SK-N-SH treated with all-trans-retinoic acid at 6 μM for 48 hours (cell line): ENCODE data around the gene P2RY6.

ENCODE experiments used
- ATAC-seq: fragments of 200-7000 bp; cut with Tn5 transposase; 3 replicates; pipeline ENCODE4 v1.9.1; 2020; ENCODE audit warnings: mild to moderate bottlenecking, moderate library complexity
- ARNTL ChIP-seq: fragments of 450-650 bp; formaldehyde crosslinking; IDR thresholded peaks from 2 replicates; pipeline ENCODE4 v1.5.0; 2020; ENCODE audit warnings: low read depth, mild to moderate bottlenecking, moderate library complexity, borderline replicate concordance
- BACH2 ChIP-seq: fragments of 250-450 bp; sonication (Bioruptor Pico); IDR thresholded peaks from 2 replicates; pipeline ENCODE4 v1.9.0; 2021; ENCODE audit warnings: mild to moderate bottlenecking, borderline replicate concordance
- ESRRG ChIP-seq: fragments of 250-450 bp; sonication (Bioruptor Pico); IDR thresholded peaks from 2 replicates; pipeline ENCODE4 v1.6.1; 2021; ENCODE audit warnings: mild to moderate bottlenecking
- GLIS3 ChIP-seq: fragments of 250-450 bp; sonication (Bioruptor Pico); IDR thresholded peaks from 2 replicates; pipeline ENCODE4 v1.5.0; 2020; ENCODE audit warnings: mild to moderate bottlenecking, moderate library complexity
- ISL1 ChIP-seq: fragments of 250-450 bp; sonication (Bioruptor Pico); IDR thresholded peaks from 2 replicates; pipeline ENCODE4 v2.1.2; 2022; ENCODE audit warnings: mild to moderate bottlenecking, moderate library complexity
- OSR1 ChIP-seq: fragments of 250-450 bp; sonication (Bioruptor Pico); IDR thresholded peaks from 2 replicates; pipeline ENCODE4 v1.8.0; 2022; ENCODE audit warnings: moderate library complexity, mild to moderate bottlenecking, inconsistent platforms
- RARB ChIP-seq: fragments of 250-450 bp; sonication (Bioruptor Pico); IDR thresholded peaks from 2 replicates; pipeline ENCODE4 v1.8.0; 2021; ENCODE audit warnings: mild to moderate bottlenecking, moderate library complexity
- TOX ChIP-seq: fragments of 250-450 bp; sonication (Bioruptor Pico); IDR thresholded peaks from 2 replicates; pipeline ENCODE4 v1.8.0; 2021; ENCODE audit warnings: mild to moderate bottlenecking, moderate library complexity, borderline replicate concordance
- ZC3H10 ChIP-seq: fragments of 250-450 bp; sonication (Bioruptor Pico); IDR thresholded peaks from 2 replicates; pipeline ENCODE4 v1.5.1; 2021; ENCODE audit warnings: mild to moderate bottlenecking, moderate library complexity
- ZFP3 ChIP-seq: fragments of 250-450 bp; sonication (Bioruptor Pico); IDR thresholded peaks from 2 replicates; pipeline ENCODE4 v1.5.0; 2020; ENCODE audit warnings: mild to moderate bottlenecking, moderate library complexity
- ZNF565 ChIP-seq: fragments of 450-650 bp; formaldehyde crosslinking; conservative IDR thresholded peaks from 2 replicates; pipeline ENCODE4 v1.5.0; 2020; ENCODE audit warnings: low read depth, mild to moderate bottlenecking, moderate library complexity
- ZNF70 ChIP-seq: fragments of 450-650 bp; formaldehyde crosslinking; IDR thresholded peaks from 2 replicates; pipeline ENCODE4 v1.5.0; 2020; ENCODE audit warnings: mild to moderate bottlenecking, moderate library complexity
- ZNF8 ChIP-seq: fragments of 450-650 bp; formaldehyde crosslinking; IDR thresholded peaks from 2 replicates; pipeline ENCODE4 v1.5.0; 2020; ENCODE audit warnings: mild to moderate bottlenecking, moderate library complexity
- TF ChIP-seq, protein P1 (sequence below): fragments of 250-450 bp; sonication (Bioruptor Pico); IDR thresholded peaks from 2 replicates; pipeline ENCODE4 v1.8.0; 2020; ENCODE audit warnings: mild to moderate bottlenecking, moderate library complexity, borderline replicate concordance
- TF ChIP-seq, protein P2 (sequence below): fragments of 250-450 bp; sonication (Bioruptor Pico); IDR thresholded peaks from 2 replicates; pipeline ENCODE4 v1.8.0; 2021; ENCODE audit warnings: low read depth, mild to moderate bottlenecking, moderate library complexity, borderline replicate concordance
- TF ChIP-seq, protein P3 (sequence below): fragments of 250-450 bp; sonication (Bioruptor Pico); IDR thresholded peaks from 2 replicates; pipeline ENCODE4 v1.5.1; 2020; ENCODE audit warnings: low read depth, mild to moderate bottlenecking, moderate library complexity
- TF ChIP-seq, protein P4 (sequence below): fragments of 250-450 bp; sonication (Bioruptor Pico); IDR thresholded peaks from 2 replicates; pipeline ENCODE4 v1.5.0; 2020; ENCODE audit warnings: mild to moderate bottlenecking, moderate library complexity

The P2RY6 gene

DNA sequence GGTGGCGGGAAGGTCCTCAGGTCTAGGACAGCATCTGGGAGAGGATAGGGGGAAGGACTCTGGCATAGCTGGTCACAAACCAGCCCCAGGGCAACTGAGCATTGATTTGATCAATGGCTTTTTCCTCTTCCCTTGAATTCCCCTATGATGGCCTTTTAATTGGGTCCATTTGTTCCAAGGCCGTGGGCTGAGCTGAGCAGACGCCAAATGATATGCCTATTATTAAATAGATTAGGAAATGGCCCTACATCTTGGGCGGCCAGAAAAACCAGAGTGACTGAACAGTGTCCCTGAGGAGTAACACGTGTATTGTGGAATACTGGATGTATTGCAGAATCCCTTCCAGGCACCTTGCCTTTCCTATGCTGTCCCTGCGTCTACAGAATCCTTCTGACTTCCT is 26.7 kb upstream of the P2RY6 start (continued):
- TF ChIP-seq, protein P1, sequence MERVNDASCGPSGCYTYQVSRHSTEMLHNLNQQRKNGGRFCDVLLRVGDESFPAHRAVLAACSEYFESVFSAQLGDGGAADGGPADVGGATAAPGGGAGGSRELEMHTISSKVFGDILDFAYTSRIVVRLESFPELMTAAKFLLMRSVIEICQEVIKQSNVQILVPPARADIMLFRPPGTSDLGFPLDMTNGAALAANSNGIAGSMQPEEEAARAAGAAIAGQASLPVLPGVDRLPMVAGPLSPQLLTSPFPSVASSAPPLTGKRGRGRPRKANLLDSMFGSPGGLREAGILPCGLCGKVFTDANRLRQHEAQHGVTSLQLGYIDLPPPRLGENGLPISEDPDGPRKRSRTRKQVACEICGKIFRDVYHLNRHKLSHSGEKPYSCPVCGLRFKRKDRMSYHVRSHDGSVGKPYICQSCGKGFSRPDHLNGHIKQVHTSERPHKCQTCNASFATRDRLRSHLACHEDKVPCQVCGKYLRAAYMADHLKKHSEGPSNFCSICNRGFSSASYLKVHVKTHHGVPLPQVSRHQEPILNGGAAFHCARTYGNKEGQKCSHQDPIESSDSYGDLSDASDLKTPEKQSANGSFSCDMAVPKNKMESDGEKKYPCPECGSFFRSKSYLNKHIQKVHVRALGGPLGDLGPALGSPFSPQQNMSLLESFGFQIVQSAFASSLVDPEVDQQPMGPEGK: no peak

DNA sequence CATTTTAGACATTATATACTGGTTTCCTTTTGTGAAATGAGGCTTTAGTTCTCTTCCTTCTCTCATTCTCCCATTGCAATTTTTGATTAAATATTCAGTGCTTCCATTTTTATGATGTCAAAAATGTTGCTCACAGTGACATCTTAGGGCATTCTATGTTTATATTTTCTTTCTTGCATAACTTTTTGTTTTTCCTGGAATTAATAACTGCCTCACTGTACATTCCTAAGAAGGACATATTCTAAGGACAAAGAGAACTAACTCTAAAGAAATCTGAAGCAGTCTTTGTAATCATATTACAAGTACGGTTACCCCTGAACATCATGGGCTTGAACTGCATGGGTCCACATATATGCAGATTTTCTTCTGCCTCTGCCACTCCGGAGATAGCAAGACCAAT is 25.8 kb upstream of the P2RY6 start:
- TF ChIP-seq RARB (CRISPR knock-in tag) (no peak), OSR1 (CRISPR knock-in tag) (no peak), ZNF565 (CRISPR knock-in tag) (no peak), BACH2 (no peak), TOX (no peak)
- TF ChIP-seq, protein P2, sequence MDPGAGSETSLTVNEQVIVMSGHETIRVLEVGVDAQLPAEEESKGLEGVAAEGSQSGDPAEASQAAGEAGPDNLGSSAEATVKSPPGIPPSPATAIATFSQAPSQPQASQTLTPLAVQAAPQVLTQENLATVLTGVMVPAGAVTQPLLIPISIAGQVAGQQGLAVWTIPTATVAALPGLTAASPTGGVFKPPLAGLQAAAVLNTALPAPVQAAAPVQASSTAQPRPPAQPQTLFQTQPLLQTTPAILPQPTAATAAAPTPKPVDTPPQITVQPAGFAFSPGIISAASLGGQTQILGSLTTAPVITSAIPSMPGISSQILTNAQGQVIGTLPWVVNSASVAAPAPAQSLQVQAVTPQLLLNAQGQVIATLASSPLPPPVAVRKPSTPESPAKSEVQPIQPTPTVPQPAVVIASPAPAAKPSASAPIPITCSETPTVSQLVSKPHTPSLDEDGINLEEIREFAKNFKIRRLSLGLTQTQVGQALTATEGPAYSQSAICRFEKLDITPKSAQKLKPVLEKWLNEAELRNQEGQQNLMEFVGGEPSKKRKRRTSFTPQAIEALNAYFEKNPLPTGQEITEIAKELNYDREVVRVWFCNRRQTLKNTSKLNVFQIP (CRISPR knock-in tag): no peak
- no peak for ATAC-seq

DNA sequence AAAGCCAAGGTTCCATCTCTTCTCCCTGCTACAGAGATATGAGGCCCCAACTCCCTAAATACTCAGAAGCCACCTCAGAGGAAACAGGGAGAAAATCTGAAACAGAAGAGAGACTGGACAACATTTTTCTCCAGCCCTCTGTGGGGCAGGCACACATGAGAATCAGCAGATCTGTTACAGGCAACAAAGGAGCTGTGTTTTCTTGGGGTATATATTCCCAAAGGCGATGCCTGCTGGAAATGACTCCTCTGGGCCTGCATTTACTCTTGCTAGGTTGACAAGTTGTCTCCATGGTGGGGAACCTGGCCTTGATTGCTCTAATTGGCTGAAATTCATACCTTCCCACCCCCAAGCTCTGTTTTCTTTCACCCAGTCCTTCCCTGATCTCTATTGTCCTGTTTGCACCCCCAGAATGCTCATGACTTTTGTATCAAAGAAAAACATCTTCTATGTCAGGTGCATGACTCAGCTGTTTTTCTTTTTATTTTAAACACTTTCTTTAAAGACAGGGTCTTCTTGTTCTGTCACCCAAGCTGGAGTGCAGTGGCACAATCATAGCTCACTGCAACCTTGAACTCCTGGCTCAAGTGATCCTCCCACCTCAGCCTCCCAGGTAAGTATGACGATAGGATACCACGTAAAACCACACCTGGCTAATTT is 23.5 kb upstream of the P2RY6 start:
- ATAC-seq: no peak
- TF ChIP-seq, protein P3, sequence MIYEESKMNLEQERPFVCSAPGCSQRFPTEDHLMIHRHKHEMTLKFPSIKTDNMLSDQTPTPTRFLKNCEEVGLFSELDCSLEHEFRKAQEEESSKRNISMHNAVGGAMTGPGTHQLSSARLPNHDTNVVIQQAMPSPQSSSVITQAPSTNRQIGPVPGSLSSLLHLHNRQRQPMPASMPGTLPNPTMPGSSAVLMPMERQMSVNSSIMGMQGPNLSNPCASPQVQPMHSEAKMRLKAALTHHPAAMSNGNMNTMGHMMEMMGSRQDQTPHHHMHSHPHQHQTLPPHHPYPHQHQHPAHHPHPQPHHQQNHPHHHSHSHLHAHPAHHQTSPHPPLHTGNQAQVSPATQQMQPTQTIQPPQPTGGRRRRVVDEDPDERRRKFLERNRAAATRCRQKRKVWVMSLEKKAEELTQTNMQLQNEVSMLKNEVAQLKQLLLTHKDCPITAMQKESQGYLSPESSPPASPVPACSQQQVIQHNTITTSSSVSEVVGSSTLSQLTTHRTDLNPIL: no peak
- TF ChIP-seq ISL1 (CRISPR knock-in tag): no peak

DNA sequence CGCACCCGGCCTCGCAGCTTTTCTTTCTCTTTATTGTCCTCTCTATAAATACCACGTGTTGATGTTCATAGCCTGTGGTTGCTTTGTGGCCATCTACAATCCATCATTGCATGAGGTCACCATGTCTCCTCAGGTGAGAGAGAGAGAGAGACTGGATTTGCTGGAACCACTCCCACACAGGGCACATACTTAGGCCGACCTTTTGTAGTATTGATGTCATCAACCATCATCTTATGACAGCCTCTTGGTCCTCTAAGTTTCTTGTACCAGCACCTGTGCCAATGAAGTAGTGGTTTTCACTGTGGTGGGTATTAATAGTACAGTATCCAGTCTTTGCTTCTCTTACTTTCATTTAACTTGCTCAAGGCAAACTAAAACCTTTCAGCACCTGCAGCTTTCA is 22.8 kb upstream of the P2RY6 start:
- TF ChIP-seq, protein P4, sequence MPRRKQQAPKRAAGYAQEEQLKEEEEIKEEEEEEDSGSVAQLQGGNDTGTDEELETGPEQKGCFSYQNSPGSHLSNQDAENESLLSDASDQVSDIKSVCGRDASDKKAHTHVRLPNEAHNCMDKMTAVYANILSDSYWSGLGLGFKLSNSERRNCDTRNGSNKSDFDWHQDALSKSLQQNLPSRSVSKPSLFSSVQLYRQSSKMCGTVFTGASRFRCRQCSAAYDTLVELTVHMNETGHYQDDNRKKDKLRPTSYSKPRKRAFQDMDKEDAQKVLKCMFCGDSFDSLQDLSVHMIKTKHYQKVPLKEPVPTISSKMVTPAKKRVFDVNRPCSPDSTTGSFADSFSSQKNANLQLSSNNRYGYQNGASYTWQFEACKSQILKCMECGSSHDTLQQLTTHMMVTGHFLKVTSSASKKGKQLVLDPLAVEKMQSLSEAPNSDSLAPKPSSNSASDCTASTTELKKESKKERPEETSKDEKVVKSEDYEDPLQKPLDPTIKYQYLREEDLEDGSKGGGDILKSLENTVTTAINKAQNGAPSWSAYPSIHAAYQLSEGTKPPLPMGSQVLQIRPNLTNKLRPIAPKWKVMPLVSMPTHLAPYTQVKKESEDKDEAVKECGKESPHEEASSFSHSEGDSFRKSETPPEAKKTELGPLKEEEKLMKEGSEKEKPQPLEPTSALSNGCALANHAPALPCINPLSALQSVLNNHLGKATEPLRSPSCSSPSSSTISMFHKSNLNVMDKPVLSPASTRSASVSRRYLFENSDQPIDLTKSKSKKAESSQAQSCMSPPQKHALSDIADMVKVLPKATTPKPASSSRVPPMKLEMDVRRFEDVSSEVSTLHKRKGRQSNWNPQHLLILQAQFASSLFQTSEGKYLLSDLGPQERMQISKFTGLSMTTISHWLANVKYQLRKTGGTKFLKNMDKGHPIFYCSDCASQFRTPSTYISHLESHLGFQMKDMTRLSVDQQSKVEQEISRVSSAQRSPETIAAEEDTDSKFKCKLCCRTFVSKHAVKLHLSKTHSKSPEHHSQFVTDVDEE (CRISPR knock-in tag): no peak
- no peak for TF ChIP-seq ZC3H10 (CRISPR knock-in tag)
- TF ChIP-seq ZNF8 (CRISPR knock-in tag): no peak
- no peak for TF ChIP-seq ISL1 (CRISPR knock-in tag)
- TF ChIP-seq ESRRG (CRISPR knock-in tag): no peak
- no peak for ATAC-seq

DNA sequence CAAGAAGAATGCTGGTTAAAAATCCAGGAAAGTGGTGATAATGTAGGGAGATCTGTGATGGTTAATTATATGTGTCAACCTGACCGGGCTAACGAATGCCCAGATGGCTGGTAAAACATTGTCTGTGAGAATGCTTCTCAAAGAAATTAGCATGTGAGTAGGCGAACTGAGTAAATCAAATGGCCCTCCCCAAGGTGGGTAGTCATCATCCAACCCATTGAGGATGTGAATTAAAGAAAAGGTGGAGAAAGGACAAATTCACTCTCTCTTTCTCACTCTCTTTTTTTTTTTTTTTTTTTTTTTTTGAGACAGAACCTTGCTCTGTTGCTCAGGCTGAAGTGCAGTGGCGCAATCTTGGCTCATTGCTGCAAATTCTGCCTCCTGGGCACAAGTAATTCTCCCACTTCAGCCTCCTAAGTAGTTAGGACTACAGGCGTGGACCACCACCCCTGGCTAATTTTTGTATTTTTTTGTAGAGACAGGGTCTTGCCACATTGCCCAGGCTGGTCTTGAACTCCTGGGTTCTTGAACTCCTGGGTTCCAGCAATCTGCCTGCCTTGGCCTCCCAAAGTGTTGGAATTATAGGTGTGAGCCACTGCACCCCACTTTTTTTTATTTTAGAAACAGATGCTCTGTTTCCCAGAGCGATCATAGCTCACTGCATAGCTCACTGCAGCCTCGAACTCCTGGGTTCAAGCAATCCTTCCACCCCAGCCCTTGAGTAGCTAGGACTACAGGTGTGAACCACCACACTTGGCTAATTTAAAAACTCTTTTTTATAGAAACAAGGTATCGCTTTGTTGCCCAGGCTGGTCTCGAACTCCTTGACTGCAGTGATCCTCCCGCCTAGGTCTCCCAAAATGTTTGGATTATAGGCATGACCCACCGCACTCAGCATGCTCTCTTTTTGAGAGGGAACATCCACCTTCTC is 22.0 kb upstream of the P2RY6 start:
- ATAC-seq: no peak
- TF ChIP-seq, protein P3: no peak
- TF ChIP-seq ZFP3 (no peak), ZNF70 (no peak), ZNF8 (CRISPR knock-in tag) (no peak), GLIS3 (CRISPR knock-in tag) (no peak), OSR1 (CRISPR knock-in tag) (no peak), ARNTL (CRISPR knock-in tag) (no peak)
- TF ChIP-seq, protein P2 (CRISPR knock-in tag): no peak
